Lower leg skin (tissue), 3 donors: Measurements from ENCODE around the gene CD247.

Source experiments
- CTCF ChIP-seq, 3 donors: fragments of 450-650 bp; IDR thresholded peaks; one replicate each; pipeline ENCODE4 v1.5.1; 2016; ENCODE audit warnings: antibody characterized with exemption in 3 of 3, mild to moderate bottlenecking in 3 of 3, moderate library complexity in 2 of 3
- POLR2A ChIP-seq, 2 donors: fragments of 450-650 bp; IDR thresholded peaks; one replicate each; pipeline ENCODE4 v1.6.1; 2016 to 2017; ENCODE audit warnings: antibody characterized with exemption in 2 of 2, mild to moderate bottlenecking in 1 of 2, moderate library complexity in 1 of 2

GRCh38 chr1:167490765-167491164, 27.6 kb downstream of the CD247 start:
- TF ChIP-seq POLR2A (IDR thresholded peaks at IDR 0.05): no peak
- TF ChIP-seq CTCF (IDR thresholded peaks at IDR 0.05): no peak
